Activated naive CD4-positive, alpha-beta T cell treated with Interleukin-2 at 50 U/mL for 16 hours (primary cell): Measurements from ENCODE around the gene LNX2.

ENCODE experiments used
- DNase-seq: peaks from one replicate; pipeline ENCODE4 v3.0.0-alpha.2; 2020

Gene LNX2

GRCh38 chr13:27605099-27605498 lies 15.2 kb downstream of the LNX2 start:
- DNase-seq, result no peak

- DNase-seq, result no peak
Measured at GRCh38 chr13:27601803-27602202, 18.5 kb downstream of the LNX2 start.

- DNase-seq, result no peak
Measured at GRCh38 chr13:27601208-27601607, 19.1 kb downstream of the LNX2 start.

GRCh38 chr13:27600711-27601110 lies 19.6 kb downstream of the LNX2 start:
- no peak for DNase-seq

- no peak for DNase-seq
Measured at GRCh38 chr13:27599845-27600553, 20.3 kb downstream of the LNX2 start.

GRCh38 chr13:27599096-27599495 lies 21.2 kb downstream of the LNX2 start:
- DNase-seq, result no peak

- no peak for DNase-seq
Measured at GRCh38 chr13:27595055-27595811, 25.1 kb downstream of the LNX2 start.

- DNase-seq, result no peak
Measured at GRCh38 chr13:27593267-27593666, 27.1 kb downstream of the LNX2 start.

GRCh38 chr13:27592865-27593264 lies 27.5 kb downstream of the LNX2 start:
- no peak for DNase-seq

GRCh38 chr13:27588405-27588804 lies 31.9 kb downstream of the LNX2 start:
- DNase-seq, result no peak

- no peak for DNase-seq
Measured at GRCh38 chr13:27587095-27587746, 33.1 kb downstream of the LNX2 start.

- DNase-seq, result no peak
Measured at GRCh38 chr13:27583645-27584044, 36.7 kb downstream of the LNX2 start.

- DNase-seq, result no peak
Measured at GRCh38 chr13:27578121-27579030, 42.0 kb downstream of the LNX2 start.

- no peak for DNase-seq
Measured at GRCh38 chr13:27574661-27575060, 45.7 kb downstream of the LNX2 start.

- no peak for DNase-seq
Measured at GRCh38 chr13:27573265-27573664, 47.1 kb downstream of the LNX2 start.

GRCh38 chr13:27572234-27572901 lies 48.0 kb downstream of the LNX2 start:
- no peak for DNase-seq

GRCh38 chr13:27570906-27571305 lies 49.4 kb downstream of the LNX2 start:
- DNase-seq, result no peak

GRCh38 chr13:27569405-27569804 lies 50.9 kb downstream of the LNX2 start:
- no peak for DNase-seq

- DNase-seq, result no peak
Measured at GRCh38 chr13:27565818-27566217, 54.5 kb downstream of the LNX2 start.

- no peak for DNase-seq
Measured at GRCh38 chr13:27562457-27562856, 57.9 kb downstream of the LNX2 start.

- no peak for DNase-seq
Measured at GRCh38 chr13:27559719-27560118, 60.6 kb downstream of the LNX2 start.

- no peak for DNase-seq
Measured at GRCh38 chr13:27556109-27556508, 64.2 kb downstream of the LNX2 start.
